GM21526 (cell line): ENCODE results near the gene OOSP4A.

ENCODE experiments used
- ATAC-seq: cut with Tn5 transposase; IDR thresholded peaks from one replicate; pipeline ENCODE4 v1.9.1; 2021; ENCODE audit warnings: moderate library complexity; ENCODE audit not compliant: unreplicated experiment, low FRiP score

The OOSP4A gene

GRCh38 chr11:59963733-59964132 lies at the start of gene OOSP4A:
Gene OOSP4A (plus strand): TSS chr11:59964033. CDS start chr11:59964033, 0 bp downstream.
- ATAC-seq: no peak

- ATAC-seq: no peak
These were observed 45.4 kb upstream of the OOSP4A start for GRCh38 chr11:59918480-59918879.

- ATAC-seq: no peak
These were observed 44.7 kb upstream of the OOSP4A start for GRCh38 chr11:59918987-59919589.

DNA sequence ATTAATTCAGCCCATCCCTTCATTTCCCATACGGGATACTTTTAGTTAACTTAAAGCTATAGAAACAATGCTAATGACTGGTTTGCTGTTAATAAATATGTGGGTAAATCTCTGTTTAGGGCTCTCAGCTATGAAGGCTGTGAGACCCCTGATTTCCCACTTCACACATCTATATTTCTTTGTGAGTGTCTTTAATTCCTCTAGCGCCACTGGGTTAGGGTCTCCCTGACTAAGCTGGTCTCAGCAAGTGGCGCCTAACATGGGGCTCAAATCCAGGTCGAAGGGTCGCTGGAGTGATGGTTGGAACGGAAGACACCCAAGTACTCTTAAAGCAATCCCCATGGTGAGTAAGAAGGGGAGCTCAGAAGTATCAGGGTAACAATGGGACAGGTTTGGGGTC lies 40.0 kb upstream of the OOSP4A start:
- ATAC-seq: no peak

GRCh38 chr11:59931688-59932087 lies 32.1 kb upstream of the OOSP4A start:
- no peak for ATAC-seq

- ATAC-seq: no peak
These were observed 25.7 kb upstream of the OOSP4A start, which contains the start of gene OOSP1 for GRCh38 chr11:59938132-59938531. Gene OOSP1 (plus strand): TSS chr11:59938432. CDS start chr11:59938455, 23 bp downstream.

DNA sequence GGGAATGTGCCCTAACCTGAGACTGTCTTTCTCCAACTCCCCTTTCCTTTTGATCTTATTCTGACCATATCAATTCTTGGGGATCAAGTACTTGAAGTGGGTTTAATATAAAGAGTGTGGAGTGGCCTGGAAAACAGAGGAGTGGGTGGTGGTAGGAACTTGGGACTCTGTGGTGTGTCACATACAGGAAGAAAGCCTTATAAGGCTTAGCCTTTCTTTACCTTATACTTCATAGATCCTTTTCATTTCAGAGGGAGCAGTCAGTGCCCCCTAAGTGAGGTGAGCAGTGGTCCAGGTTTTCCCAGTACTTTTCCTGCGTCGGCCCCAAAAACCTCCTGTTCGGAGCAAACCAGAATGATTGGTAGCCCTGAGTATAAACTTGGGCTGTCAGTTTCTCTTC lies 25.1 kb upstream of the OOSP4A start:
- no peak for ATAC-seq

GRCh38 chr11:59939482-59939881 lies 24.4 kb upstream of the OOSP4A start:
- no peak for ATAC-seq

GRCh38 chr11:59941091-59941490 lies 22.7 kb upstream of the OOSP4A start:
- no peak for ATAC-seq

DNA sequence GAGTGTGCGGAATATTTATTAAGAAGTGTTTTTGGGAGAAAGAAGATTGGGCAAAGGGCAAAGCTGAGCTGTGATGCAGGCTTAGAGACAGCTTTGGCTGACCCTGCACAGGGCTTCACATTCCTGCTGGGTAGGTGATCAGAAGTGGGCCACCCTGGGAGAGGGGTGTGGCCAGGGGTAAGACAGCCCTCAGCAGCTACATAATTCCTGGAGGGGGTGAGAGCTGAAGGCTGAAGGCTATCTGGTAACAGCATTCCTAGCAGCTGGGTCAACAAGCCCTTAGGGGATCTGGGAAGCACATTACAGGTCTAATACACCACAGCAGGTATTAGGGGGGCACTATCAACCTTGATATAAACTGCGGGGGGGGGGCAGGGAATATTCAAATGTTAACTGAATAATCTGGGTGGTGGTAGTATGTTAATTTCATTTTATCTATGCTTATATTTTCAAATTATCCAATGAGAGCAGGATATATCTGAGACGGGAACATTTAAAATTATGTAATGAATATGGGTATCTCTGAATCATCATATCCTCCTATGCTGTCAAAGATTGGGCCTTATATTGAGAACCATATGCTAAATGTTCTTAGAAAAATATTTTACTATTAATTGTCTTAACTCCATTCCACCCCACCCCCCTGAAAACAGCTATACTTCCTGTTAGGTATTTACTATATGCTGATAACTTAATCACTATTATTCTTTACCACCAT lies 19.7 kb upstream of the OOSP4A start:
- ATAC-seq: no peak

DNA sequence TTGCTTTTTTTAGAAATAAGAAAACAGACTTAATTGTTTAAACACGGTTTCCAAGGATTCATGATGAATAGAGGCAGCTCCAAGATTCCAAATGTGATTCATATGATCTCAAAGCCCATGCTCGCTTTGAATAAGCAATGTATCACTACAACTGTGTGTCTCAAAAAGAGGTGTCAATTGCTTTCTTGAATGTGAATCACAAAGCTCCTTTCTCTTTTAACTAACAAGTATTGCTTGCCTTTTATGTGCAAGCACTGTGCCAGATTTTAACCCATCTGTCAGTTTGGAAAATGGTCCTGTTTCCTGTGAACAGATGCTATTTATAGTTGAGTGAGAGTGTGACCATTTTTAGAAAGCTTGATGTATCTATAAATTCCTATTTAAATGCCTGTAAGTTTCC lies 19.1 kb upstream of the OOSP4A start:
- ATAC-seq: no peak

DNA sequence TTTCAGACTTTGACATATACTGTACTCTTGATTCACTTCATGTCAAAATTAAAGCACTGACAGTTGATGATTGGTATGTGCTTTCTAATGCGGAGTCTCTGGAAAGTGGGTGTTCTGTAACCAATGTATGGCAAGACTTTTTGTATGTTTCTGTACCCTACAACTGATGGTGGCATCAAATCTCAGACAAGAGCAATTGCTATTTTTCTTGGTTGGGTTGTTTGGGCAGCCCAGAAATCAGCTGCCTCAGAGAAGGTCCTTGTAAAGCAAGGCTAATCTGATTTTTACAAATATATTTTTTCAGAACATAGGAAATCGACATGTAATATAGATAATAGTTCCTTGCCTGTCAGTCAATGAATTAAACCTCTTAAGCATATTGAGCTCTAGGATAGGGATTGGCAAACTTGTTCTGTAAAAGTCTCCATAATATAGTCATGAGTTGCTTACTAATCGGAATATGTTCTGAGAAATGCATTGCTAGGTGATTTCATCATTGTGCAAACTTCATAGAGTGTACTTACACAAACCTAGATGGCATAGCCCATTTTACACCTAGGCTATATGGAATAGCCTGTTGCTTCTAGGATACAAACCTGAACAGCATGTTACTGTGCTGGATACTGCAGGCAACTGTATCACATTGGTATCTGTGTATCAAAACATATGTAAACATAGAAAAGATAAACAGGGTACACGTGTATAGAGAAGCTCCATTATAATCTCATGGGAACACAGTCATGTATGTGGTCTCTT lies 10.2 kb upstream of the OOSP4A start:
- no peak for ATAC-seq

DNA sequence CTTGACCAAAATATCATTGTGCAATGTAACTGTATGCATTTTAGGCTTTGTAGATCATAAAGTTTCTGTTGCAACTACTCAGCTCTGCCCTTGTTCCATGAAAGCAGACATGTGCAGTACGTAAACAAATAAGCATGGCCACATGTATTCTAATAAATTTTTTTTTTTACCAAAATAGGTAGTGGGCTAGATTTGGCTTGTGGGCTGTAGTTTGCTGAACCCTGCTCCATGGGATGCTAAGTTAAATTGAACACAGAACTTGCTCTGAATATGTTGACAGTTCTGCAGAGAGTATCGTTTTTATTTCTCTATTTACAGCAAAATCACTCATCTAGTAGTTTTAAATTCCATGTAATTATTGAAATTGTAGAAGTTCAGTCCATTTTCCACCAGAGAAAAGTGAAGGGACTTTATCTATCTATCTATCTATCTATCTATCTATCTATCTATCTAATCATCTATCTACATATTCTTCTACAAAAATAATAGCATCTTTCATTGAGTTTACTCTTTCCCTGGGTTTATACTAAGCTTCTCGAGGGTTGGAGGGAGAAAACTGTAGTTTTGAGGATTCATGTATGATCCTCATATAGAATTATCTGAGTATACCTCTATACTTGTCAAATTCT lies 9.5 kb upstream of the OOSP4A start:
- ATAC-seq: no peak

GRCh38 chr11:59957094-59957493 lies 6.7 kb upstream of the OOSP4A start:
- ATAC-seq: no peak

DNA sequence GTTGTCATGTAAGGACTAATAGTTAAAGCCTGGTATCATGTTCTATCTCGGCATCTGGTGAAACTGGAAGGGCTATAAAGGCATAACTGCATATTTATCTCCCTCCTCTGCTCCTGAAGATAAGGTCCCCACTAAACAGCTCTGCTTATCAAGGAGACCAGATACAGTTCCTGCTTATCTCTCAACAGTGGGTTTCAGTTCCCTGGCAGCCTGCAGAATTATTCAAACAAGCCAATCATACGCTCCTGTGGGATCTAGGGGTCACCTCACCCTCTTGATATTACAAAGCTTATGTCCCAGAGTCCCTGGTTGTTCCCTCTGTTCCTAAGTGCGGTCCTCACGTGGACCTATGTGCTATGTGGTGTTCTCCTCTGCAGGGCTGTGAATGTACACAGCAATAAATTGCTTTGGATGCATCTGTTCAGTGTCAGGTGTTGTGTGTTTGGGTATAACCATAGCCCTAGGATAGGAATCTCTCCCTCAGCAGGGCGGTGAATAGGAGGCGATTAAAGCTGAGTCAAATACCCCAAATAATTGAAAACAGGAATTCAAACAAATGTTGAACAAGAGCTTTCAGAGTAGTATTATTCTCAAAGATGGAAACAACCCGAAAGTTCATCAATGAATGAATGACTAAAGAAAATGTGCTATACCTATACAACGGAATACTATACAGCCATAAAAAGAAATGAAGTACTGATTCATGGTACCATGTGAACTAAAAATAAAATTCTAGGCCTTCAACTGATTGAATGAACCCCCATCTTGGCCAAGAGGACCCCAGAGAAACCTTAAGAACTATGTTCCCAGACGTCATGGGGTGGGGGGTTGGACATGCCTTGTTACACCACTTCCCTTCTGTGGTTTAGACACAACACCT lies 3.1 kb upstream of the OOSP4A start:
- ATAC-seq: no peak

DNA sequence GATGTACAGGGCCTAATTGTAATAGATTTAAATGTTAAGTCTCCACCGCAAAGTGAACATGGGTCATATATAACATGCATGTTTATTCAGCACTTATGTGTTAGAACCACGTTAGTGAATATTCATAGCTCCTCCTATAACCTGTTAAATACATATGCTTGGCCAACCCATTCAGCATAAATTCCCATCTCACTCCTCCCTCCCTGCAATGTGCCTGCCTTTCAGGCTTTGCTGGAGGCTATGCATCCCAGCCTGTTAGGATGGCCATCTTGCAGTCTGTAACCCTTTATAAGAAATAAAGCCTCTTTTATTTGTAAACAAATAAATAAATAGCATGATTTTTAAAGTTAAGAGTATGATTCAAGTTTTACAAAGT lies 1.7 kb upstream of the OOSP4A start:
- no peak for ATAC-seq

GRCh38 chr11:59965424-59965823 lies 1.6 kb downstream of the OOSP4A start:
- no peak for ATAC-seq

DNA sequence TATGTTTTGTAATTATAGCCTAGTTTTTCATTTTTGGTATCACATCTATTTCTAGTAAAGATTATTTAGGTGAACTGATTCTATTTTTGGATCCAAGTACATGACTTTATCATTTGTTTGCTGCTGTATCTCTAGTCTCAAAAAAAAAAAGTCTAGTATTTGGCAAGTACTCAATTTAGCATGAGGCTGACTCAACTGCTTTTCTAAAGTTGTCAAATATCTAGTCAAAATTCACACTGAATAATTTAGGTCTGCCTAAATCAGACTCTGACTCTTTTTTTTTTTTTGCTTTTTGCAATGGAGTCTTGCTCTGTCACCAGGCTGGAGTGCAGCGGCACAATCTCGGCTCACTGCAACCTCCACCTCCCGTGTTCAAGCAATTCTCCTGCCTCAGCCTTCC lies 2.4 kb downstream of the OOSP4A start:
- ATAC-seq: no peak

DNA sequence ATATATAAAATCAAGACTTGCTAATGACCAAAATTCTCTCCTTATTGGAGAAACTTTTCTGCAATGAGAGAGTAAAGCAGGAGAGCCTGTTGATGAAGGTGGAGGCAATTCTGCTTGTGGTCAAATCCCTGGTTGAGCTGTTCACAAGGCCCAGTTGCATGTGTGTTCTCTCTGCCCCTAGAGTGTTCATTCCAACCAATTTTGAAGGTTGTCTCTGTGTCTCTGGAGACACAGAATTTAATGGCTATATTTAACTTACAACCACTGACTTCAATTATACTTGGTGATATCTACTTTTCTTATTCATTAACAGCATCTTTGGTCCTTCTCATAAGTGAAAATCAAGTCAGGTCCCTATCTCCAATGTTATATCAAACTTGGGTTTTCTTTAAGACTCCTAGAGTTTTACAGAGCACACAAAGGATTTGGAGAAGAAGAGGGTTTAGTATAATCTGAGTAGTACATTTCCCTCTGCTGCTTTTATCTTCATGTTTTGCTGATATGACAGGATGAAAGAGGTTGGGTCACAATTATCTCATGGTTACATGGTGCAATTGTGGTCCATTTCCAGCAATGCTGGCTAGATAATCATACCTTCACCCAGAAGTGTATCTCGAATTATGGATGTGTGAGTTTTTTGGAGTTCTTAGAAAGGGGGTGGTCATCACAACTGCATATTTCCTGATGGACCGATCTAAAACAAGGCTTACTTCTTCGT lies 4.0 kb downstream of the OOSP4A start:
- ATAC-seq: no peak

DNA sequence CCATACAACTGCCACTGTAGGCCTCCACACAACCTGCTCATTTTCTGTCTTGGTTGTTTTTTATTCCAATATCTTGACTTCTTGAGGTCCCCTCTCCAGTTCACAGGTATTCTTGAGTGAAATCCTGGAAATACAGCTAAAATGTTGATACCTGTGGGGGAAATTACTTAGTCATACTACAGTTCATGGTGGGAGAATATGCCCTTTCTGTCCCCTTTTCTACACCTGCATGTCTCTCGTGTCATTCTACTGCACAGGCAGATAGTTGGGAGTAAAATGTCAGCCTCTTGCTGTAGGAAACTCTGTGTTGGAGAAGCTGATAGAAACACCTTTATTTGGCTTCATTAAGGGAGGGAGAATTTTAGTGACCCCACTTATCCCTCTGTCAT lies 4.6 kb downstream of the OOSP4A start:
- no peak for ATAC-seq
